ENCODE results near the gene SEPTIN11.

DNA sequence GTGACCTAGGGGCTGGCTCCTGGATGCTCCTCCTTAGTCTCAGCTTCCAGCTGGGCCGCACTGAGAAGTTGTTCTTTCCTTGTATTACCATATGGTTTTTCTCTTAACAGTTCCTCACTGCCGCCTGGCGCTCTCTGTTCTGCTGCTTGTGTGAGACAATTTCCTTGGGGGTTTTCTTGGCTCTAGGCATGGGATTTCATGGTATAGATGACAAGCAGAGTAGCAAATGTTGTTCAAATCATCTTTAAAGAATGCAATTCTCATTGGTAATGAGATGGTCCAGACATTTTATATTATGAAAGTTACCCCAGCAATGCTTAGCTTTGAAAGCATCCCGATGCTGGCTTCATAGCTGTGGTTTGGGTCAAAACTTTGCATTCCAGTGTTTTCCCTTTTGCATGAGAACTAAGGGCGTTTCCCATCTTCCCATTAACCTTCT, 37.6 kb downstream of the SEPTIN11 start:
- TF ChIP-seq SMC3 (conservative IDR thresholded peaks at IDR 0.05; ENCODE audit: poor library complexity) (no peak), TAF1 (IDR thresholded peaks at IDR 0.05; ENCODE audit: low read depth) (no peak), CTCF (IDR thresholded peaks at IDR 0.05; ENCODE audit: poor library complexity, severe bottlenecking) (no peak), POLR2AphosphoS5 (IDR thresholded peaks at IDR 0.05) (no peak), MXI1 (conservative IDR thresholded peaks at IDR 0.05; ENCODE audit: poor library complexity, severe bottlenecking) (no peak), RAD21 (conservative IDR thresholded peaks at IDR 0.05) (no peak), EZH2 (IDR thresholded peaks at IDR 0.05; ENCODE audit: borderline replicate concordance, insufficient read depth, low read length, poor library complexity, severe bottlenecking) (no peak)
